Naive thymus-derived CD8-positive, alpha-beta T cell (primary cell): ENCODE measurements around the gene STAT4. TPM values are rescaled to one million over a fixed set of nuclear protein-coding genes. Genes with fewer than 3 reads are reported as not detected.

ENCODE experiments used
- ATAC-seq, 2 donors: fragments of 150-1000 bp; cut with Tn5 transposase in 1 of 2; sonication (Bioruptor Pico), chemical (Tn5 transposase) in 1 of 2; 1 replicate in 1 of 2; 2 replicates in 1 of 2; pipeline ENCODE4 v1.10.0; 2021; ENCODE audit warnings: mild to moderate bottlenecking in 2 of 2, moderate library complexity in 2 of 2
- POLR2A ChIA-PET: fragments of 350-600 bp; sonication (Branson Sonifier 250); formaldehyde crosslinking; loops from one replicate; lab custom pipeline; 2021; ENCODE audit warnings: antibody characterized with exemption; lab: Charles Lee
- DNase-seq, 10 donors: peaks; one replicate each; pipeline versions ENCODE4 v3.0.0 to v3.0.0-alpha.2; 2020 to 2022
- H3K27ac Mint-ChIP-seq, 10 donors: one replicate each; pipeline ENCODE4 v1.8.0; 2020 to 2022; ENCODE audit warnings: mild to moderate bottlenecking in 10 of 10, mixed read lengths in 10 of 10, moderate library complexity in 4 of 10, inconsistent platforms in 1 of 10
- H3K27me3 Mint-ChIP-seq, 5 donors: one replicate each; pipeline ENCODE4 v1.8.0; 2021 to 2022; ENCODE audit warnings: mixed read lengths in 5 of 5
- H3K36me3 Mint-ChIP-seq, 3 donors: one replicate each; pipeline ENCODE4 v1.8.0; 2020 to 2022; ENCODE audit warnings: mixed read lengths in 3 of 3, mild to moderate bottlenecking in 2 of 3, inconsistent platforms in 1 of 3
- H3K4me1 Mint-ChIP-seq, 4 donors: one replicate each; pipeline ENCODE4 v1.8.0; 2021 to 2022; ENCODE audit warnings: mixed read lengths in 4 of 4
- H3K4me3 Mint-ChIP-seq, 10 donors: one replicate each; pipeline ENCODE4 v1.8.0; 2020 to 2022; ENCODE audit warnings: mild to moderate bottlenecking in 10 of 10, mixed read lengths in 10 of 10, moderate library complexity in 6 of 10, inconsistent platforms in 1 of 10
- H3K9me3 Mint-ChIP-seq, 9 donors: one replicate each; pipeline ENCODE4 v1.8.0; 2020 to 2022; ENCODE audit warnings: mixed read lengths in 9 of 9, mild to moderate bottlenecking in 3 of 9, inconsistent platforms in 1 of 9, moderate library complexity in 1 of 9
- polyA plus RNA-seq, 3 donors: library from polyadenylated mRNA; unstranded; fragments of 300-500 nt; fragmentation: Illumina TruSeq; gene quantifications; one replicate each; pipeline ENCODE4 v1.2.3, GENCODE V29; 2021
- total RNA-seq, 8 experiments: library from RNA in 2 of 8; stranded (reverse) in 2 of 8; gene quantifications; one replicate each; pipeline ENCODE4 v1.2.3 and lab custom pipeline; 2021 to 2026

The STAT4 gene
- total and polyA plus RNA-seq, 5 experiments from 2014 or later, result 63.2 to 137 (median 75.8) TPM

- H3K27ac Mint-ChIP-seq, result peak overlapping the region; percentile 17 to 90 (median 84)
- no peaks in the 10 kb centered on the region for H3K9me3 Mint-ChIP-seq
- ATAC-seq (peak in 1 of 2 donors; percentile 70), DNase-seq (no peak)
- no peaks in the 10 kb centered on the region for H3K27me3 Mint-ChIP-seq
- peaks cover 9 to 74% (median 28%) of the 10 kb centered on the region in 3 donors for H3K36me3 Mint-ChIP-seq
- peak overlapping the region in 8 of 10 donors; percentile 3 to 56 (median 18) for H3K4me3 Mint-ChIP-seq
- H3K4me1 Mint-ChIP-seq, result peaks cover 30 to 79% (median 70%) of the 10 kb centered on the region in 4 donors
- POLR2A ChIA-PET, result interaction anchor here (0.9 to 2.7 kb wide), 2 partner anchors 12 to 23 kb away, joined by 5 to 10 read pairs; no protein-coding TSS in a partner anchor
These were observed 23.6 kb downstream of the STAT4 start for GRCh38 chr2:191127235-191127634.

DNA sequence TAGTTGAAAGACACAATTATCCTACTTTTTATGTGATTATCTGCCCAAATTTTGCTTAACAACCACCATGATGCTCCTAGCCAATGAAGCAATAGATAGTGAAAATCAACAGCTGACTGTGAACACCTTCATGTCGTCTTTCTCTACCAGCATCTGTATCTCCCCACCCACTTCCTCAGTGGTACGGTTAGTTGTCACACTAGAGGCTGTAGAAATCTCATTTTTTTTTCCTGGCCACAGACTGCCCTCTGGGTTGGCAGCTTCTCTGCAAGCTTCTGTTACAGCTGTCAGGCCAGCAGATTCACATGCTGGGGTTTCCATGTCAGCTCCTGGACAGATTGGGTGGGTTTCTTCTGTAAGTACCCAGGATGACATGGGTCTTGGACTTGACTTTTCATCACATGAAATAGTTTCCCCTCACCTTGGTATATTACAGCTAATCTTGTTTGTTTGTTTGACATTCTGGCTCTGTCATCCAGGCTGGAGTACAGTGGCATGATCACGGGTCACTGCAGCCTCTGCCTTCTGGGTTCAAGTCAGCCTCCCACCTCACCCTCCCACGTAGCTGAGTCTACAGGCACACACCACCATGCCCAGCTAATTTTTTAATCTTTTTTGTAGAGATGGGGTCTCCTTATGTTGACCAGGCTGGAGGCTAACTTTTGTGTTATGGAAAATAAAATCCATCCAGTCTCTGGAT is 24.3 kb downstream of the STAT4 start:
- no peaks in the 10 kb centered on the region for H3K27me3 Mint-ChIP-seq
- POLR2A ChIA-PET, result interaction anchor here (0.9 to 2.7 kb wide), 3 partner anchors 12 to 24 kb away, joined by 5 to 10 read pairs (median 6); no protein-coding TSS in a partner anchor
- peaks cover 5 to 72% (median 30%) of the 10 kb centered on the region in 3 donors for H3K36me3 Mint-ChIP-seq
- DNase-seq (peak in 3 of 10 donors; percentile 24 to 41 (median 26)), ATAC-seq (peak; percentile 58 to 64)
- H3K9me3 Mint-ChIP-seq, result no peaks in the 10 kb centered on the region
- peak overlapping the region in 9 of 10 donors; percentile 69 to 90 (median 78) for H3K27ac Mint-ChIP-seq
- H3K4me3 Mint-ChIP-seq, result peak overlapping the region in 8 of 10 donors; percentile 27 to 71 (median 54)
- peaks cover 28 to 74% (median 66%) of the 10 kb centered on the region in 4 donors for H3K4me1 Mint-ChIP-seq

GRCh38 chr2:191125646-191126045 is 25.1 kb downstream of the STAT4 start:
- Mint-ChIP-seq H3K9me3 (no peaks in the 10 kb centered on the region), H3K4me1 (peaks cover 28 to 74% (median 61%) of the 10 kb centered on the region in 4 donors), H3K27ac (peak overlapping the region in 2 of 10 donors; percentile 38 to 78), H3K4me3 (no peak overlapping the region), H3K27me3 (no peaks in the 10 kb centered on the region), H3K36me3 (peaks cover 0 to 72% (median 31%) of the 10 kb centered on the region in 3 donors)
- ATAC-seq (no peak), DNase-seq (no peak)
- POLR2A ChIA-PET, result interaction anchor here (0.9 to 2.7 kb wide), 2 partner anchors 11 to 23 kb away, joined by 6 to 10 read pairs; no protein-coding TSS in a partner anchor

- ATAC-seq (no peak), DNase-seq (no peak)
- Mint-ChIP-seq H3K4me1 (peaks cover 28 to 70% (median 59%) of the 10 kb centered on the region in 4 donors), H3K27me3 (no peaks in the 10 kb centered on the region), H3K36me3 (peaks cover 0 to 74% (median 42%) of the 10 kb centered on the region in 3 donors), H3K9me3 (peaks cover 0 to 2% (median 0%) of the 10 kb centered on the region in 9 donors), H3K4me3 (no peak overlapping the region), H3K27ac (peak overlapping the region in 3 of 10 donors; percentile 10 to 72 (median 27))
- POLR2A ChIA-PET, result no interaction called here
These were observed 28.0 kb downstream of the STAT4 start for GRCh38 chr2:191122638-191123294.

GRCh38 chr2:191117341-191117740 is 33.5 kb downstream of the STAT4 start:
- DNase-seq (no peak), ATAC-seq (no peak)
- Mint-ChIP-seq H3K9me3 (peaks cover 0 to 2% (median 0%) of the 10 kb centered on the region in 9 donors), H3K27ac (peak overlapping the region in 5 of 10 donors; percentile 3 to 74 (median 49)), H3K4me1 (peaks cover 29 to 74% (median 72%) of the 10 kb centered on the region in 4 donors), H3K27me3 (no peaks in the 10 kb centered on the region), H3K36me3 (peaks cover 0 to 60% (median 53%) of the 10 kb centered on the region in 3 donors), H3K4me3 (no peak overlapping the region)
- POLR2A ChIA-PET, result no interaction called here

DNA sequence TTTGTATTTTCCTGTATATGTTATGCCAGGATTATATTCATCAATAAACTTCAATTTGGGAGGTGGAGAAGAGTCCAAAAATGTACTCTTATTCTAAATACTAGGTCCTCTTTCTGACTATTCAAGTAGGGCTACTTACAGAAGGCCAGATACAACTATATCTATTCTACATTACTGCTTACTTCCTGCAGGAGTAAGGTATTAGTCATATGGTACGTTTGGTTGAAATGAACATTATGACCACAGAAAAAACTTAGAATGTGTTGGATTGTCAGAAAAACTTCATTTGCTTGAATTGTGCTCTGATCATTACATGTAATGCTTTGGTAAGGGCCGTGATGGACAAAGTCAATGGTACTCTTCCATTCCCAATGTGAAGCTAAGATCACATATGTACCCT is 35.0 kb downstream of the STAT4 start:
- peaks cover 29 to 76% (median 73%) of the 10 kb centered on the region in 4 donors for H3K4me1 Mint-ChIP-seq
- no peaks in the 10 kb centered on the region for H3K27me3 Mint-ChIP-seq
- DNase-seq, result no peak
- peak overlapping the region in 6 of 10 donors; percentile 7 to 66 (median 31) for H3K4me3 Mint-ChIP-seq
- POLR2A ChIA-PET, result interaction anchor here (0.6 to 2.2 kb wide), 3 partner anchors 11 to 67 kb away, joined by 3 to 12 read pairs (median 10); partner anchors contain the start of gene STAT4
- peaks cover 0 to 2% (median 0%) of the 10 kb centered on the region in 9 donors for H3K9me3 Mint-ChIP-seq
- H3K36me3 Mint-ChIP-seq, result peaks cover 0 to 58% (median 45%) of the 10 kb centered on the region in 3 donors
- ATAC-seq, result peak in 1 of 2 donors; percentile 14
- H3K27ac Mint-ChIP-seq, result peak overlapping the region; percentile 49 to 95 (median 90)

DNA sequence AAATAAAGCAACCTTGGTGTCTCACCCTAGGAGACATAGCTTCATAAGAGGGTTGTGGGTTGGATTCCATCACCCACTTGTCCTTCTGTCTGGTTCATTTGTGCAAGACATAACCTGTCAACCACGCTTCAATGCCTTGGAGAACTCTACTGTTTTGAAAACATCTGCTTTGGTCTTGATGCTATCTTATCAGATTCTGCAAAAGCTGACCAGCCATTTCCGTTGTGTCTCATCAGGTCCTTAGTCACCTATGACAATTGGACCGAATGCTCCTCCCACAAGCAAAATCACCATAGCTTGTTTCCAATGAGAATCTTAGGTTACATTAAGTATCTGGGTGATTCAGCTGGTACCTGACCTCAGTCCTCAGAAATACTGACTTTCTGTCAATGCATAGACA is 35.4 kb downstream of the STAT4 start:
- Mint-ChIP-seq H3K4me1 (peaks cover 30 to 76% (median 73%) of the 10 kb centered on the region in 4 donors), H3K36me3 (peaks cover 0 to 58% (median 46%) of the 10 kb centered on the region in 3 donors), H3K4me3 (peak overlapping the region in 8 of 10 donors; percentile 2 to 66 (median 28)), H3K9me3 (peaks cover 0 to 2% (median 0%) of the 10 kb centered on the region in 9 donors), H3K27ac (peak overlapping the region; percentile 49 to 95 (median 90)), H3K27me3 (no peaks in the 10 kb centered on the region)
- POLR2A ChIA-PET, result interaction anchor here (0.6 to 2.4 kb wide), 6 partner anchors 9 to 67 kb away, joined by 3 to 12 read pairs (median 6); partner anchors contain the start of gene STAT4
- DNase-seq (peak in 2 of 10 donors; percentile 10 to 35), ATAC-seq (peak in 1 of 2 donors; percentile 54)

GRCh38 chr2:191114403-191114886 is 36.3 kb downstream of the STAT4 start:
- peak overlapping the region; percentile 12 to 76 (median 72) for H3K4me3 Mint-ChIP-seq
- DNase-seq (peak in 5 of 10 donors; percentile 34 to 53 (median 47)), ATAC-seq (peak; percentile 61 to 75)
- no peaks in the 10 kb centered on the region for H3K27me3 Mint-ChIP-seq
- H3K4me1 Mint-ChIP-seq, result peaks cover 33 to 80% (median 76%) of the 10 kb centered on the region in 4 donors
- no peaks in the 10 kb centered on the region for H3K9me3 Mint-ChIP-seq
- POLR2A ChIA-PET, result interaction anchor here (1.2 to 2.4 kb wide), 5 partner anchors 10 to 53 kb away, joined by 3 to 12 read pairs (median 7); partner anchors contain the start of gene STAT4
- H3K27ac Mint-ChIP-seq, result peak overlapping the region; percentile 78 to 95 (median 90)
- H3K36me3 Mint-ChIP-seq, result peaks cover 0 to 56% (median 42%) of the 10 kb centered on the region in 3 donors

- no peaks in the 10 kb centered on the region for H3K9me3 Mint-ChIP-seq
- H3K36me3 Mint-ChIP-seq, result peaks cover 0 to 51% (median 39%) of the 10 kb centered on the region in 3 donors
- no peaks in the 10 kb centered on the region for H3K27me3 Mint-ChIP-seq
- POLR2A ChIA-PET, result interaction anchor here (1.4 to 2.4 kb wide), 4 partner anchors 13 to 52 kb away, joined by 5 to 12 read pairs (median 8); partner anchors contain the start of gene STAT4
- peak overlapping the region; percentile 7 to 95 (median 78) for H3K27ac Mint-ChIP-seq
- peak in 2 of 10 donors; percentile 24 to 26 for DNase-seq
- H3K4me1 Mint-ChIP-seq, result peaks cover 30 to 80% (median 77%) of the 10 kb centered on the region in 4 donors
- ATAC-seq, result peak; percentile 16 to 63
- H3K4me3 Mint-ChIP-seq, result peak overlapping the region in 9 of 10 donors; percentile 1 to 73 (median 49)
These were observed 37.0 kb downstream of the STAT4 start for GRCh38 chr2:191113761-191114160.

DNA sequence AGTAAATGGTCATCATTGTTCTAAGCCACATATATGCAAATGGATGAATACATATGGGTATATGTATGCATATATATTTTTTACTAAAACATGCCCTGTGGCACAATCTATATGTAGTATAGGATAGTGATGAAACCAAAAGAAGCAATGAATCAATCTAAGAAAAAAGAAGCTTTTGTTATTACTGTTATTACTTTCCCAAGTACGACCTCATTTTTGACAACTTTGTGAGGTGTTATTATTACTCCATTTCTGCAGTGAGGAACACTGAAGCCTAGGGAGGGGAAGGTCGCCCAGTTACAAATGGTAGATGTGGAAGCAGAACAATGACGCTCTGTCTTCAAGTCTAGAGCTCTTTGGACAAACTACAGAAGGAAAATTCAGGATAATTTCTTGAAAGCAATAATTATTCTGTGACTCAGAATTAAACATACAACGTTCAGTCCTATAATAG is 38.3 kb downstream of the STAT4 start:
- Mint-ChIP-seq H3K27me3 (no peaks in the 10 kb centered on the region), H3K9me3 (no peaks in the 10 kb centered on the region), H3K4me3 (peak overlapping the region in 1 of 10 donors; percentile 27), H3K36me3 (peaks cover 0 to 54% (median 36%) of the 10 kb centered on the region in 3 donors), H3K27ac (peak overlapping the region in 5 of 10 donors; percentile 21 to 95 (median 35)), H3K4me1 (peaks cover 27 to 86% (median 71%) of the 10 kb centered on the region in 4 donors)
- DNase-seq (no peak), ATAC-seq (no peak)
- POLR2A ChIA-PET, result interaction anchor here (2.1 kb wide), 1 partner anchor 36 kb away, joined by 6 read pairs; no protein-coding TSS in a partner anchor

GRCh38 chr2:191109888-191110287 is 40.9 kb downstream of the STAT4 start:
- H3K27ac Mint-ChIP-seq, result peak overlapping the region in 8 of 10 donors; percentile 5 to 82 (median 64)
- ATAC-seq (no peak), DNase-seq (no peak)
- peaks cover 25 to 74% (median 61%) of the 10 kb centered on the region in 4 donors for H3K4me1 Mint-ChIP-seq
- H3K4me3 Mint-ChIP-seq, result no peak overlapping the region
- H3K27me3 Mint-ChIP-seq, result no peaks in the 10 kb centered on the region
- peaks cover 4 to 61% (median 26%) of the 10 kb centered on the region in 3 donors for H3K36me3 Mint-ChIP-seq
- POLR2A ChIA-PET, result no interaction called here
- no peaks in the 10 kb centered on the region for H3K9me3 Mint-ChIP-seq
